HCT116 (cell line): Measurements from ENCODE around the gene KMT2B. TPM values are rescaled to one million over a fixed set of nuclear protein-coding genes. Genes with fewer than 3 reads are reported as not detected.

ENCODE experiments used
- ATAC-seq: fragments of 200-7000 bp; cut with Tn5 transposase; 2 replicates; pipeline ENCODE4 v1.9.1; 2020; ENCODE audit warnings: mild to moderate bottlenecking, moderate library complexity
- BruUV-seq: library from RNA; stranded (reverse); fragments of 400-500 nt; replicated peaks from 2 replicates; lab custom pipeline; 2021; lab: Mats Ljungman, UMichigan
- CTCF ChIA-PET: fragments of 300-600 bp; sonication (Branson Sonifier 250); formaldehyde crosslinking; loops from one replicate; lab custom pipeline; 2021; ENCODE audit warnings: antibody characterized with exemption; lab: Charles Lee
- POLR2A ChIA-PET: fragments of 300-600, 350-600 bp; sonication (Branson Sonifier 250); formaldehyde crosslinking; loops from one replicate; lab custom pipeline; 2021; ENCODE audit warnings: antibody characterized with exemption; lab: Charles Lee
- RAD21 ChIA-PET, 2 experiments: fragments of 300-600 bp; sonication (Branson Sonifier 250); formaldehyde crosslinking; loops; one replicate each; lab custom pipeline; 2023; ENCODE audit warnings: low total read pairs in 2 of 2; ENCODE audit not compliant: uncharacterized antibody in 2 of 2, unreplicated experiment in 2 of 2, low non-redundant PET in 1 of 2; lab: Charles Lee
- DNase-seq: peaks from one replicate; pipeline ENCODE4 v3.0.0-alpha.2; 2010; ENCODE audit warnings: low read depth, low spot score
- H2AFZ ChIP-seq: fragments of 200-600 bp; shearing (Covaris generic), sonication (generic); 2 replicates; pipeline ENCODE4 v1.6.1; 2017; ENCODE audit warnings: low read depth, mixed run types, mixed read lengths, antibody characterized with exemption, low read length; ENCODE audit not compliant: poor library complexity, severe bottlenecking
- H3K27ac ChIP-seq: 2 replicates; pipeline ENCODE4 v1.5.1; 2012; ENCODE audit warnings: low read depth, low read length
- H3K27me3 ChIP-seq: fragments of 200-600 bp; sonication (generic); 2 replicates; pipeline ENCODE4 v1.6.1; 2016; ENCODE audit warnings: mixed run types, low read length, mixed read lengths; ENCODE audit not compliant: insufficient read depth
- H3K36me3 ChIP-seq, 2 experiments: fragments of 200-500 bp in 1 of 2; fragments of 200-600 bp in 1 of 2; sonication (Bioruptor generic) in 1 of 2; sonication (generic) in 1 of 2; 2 replicates each; pipeline versions ENCODE4 v1.5.1 to v1.6.1; 2014 to 2016; ENCODE audit warnings: low read length in 2 of 2, inconsistent platforms in 1 of 2, mixed read lengths in 1 of 2, mixed run types in 1 of 2; ENCODE audit not compliant: insufficient read depth in 2 of 2, control insufficient read depth in 1 of 2
- H3K4me1 ChIP-seq, 2 experiments: fragments of 200-600 bp in 1 of 2; sonication (generic) in 1 of 2; 2 replicates each; pipeline versions ENCODE4 v1.5.1 to v1.6.1; 2012 to 2017; ENCODE audit warnings: low read length in 2 of 2, inconsistent platforms in 1 of 2, mild to moderate bottlenecking in 1 of 2, mixed read lengths in 1 of 2, mixed run types in 1 of 2, moderate library complexity in 1 of 2; ENCODE audit not compliant: insufficient read depth in 2 of 2, control insufficient read depth in 1 of 2
- H3K4me2 ChIP-seq: fragments of 200-600 bp; sonication (generic); 2 replicates; pipeline ENCODE4 v1.6.1; 2017; ENCODE audit warnings: mixed run types, low read length, mixed read lengths
- H3K4me3 ChIP-seq, 2 experiments: fragments of 200-600 bp in 1 of 2; sonication (generic) in 1 of 2; replicated peaks in 1 of 2; 2 replicates each; pipeline ENCODE4 v1.5.1; 2011 to 2016; ENCODE audit warnings: low read length in 2 of 2, control low read depth in 1 of 2, low read depth in 1 of 2, mild to moderate bottlenecking in 1 of 2, mixed read lengths in 1 of 2, mixed run types in 1 of 2
- H3K79me2 ChIP-seq: fragments of 200-600 bp; sonication (generic); 2 replicates; pipeline ENCODE4 v1.6.1; 2017; ENCODE audit warnings: mild to moderate bottlenecking, mixed run types, low read length, moderate library complexity, mixed read lengths; ENCODE audit not compliant: insufficient read depth
- H3K9ac ChIP-seq: fragments of 200-600 bp; sonication (generic); 2 replicates; pipeline ENCODE4 v1.6.1; 2016; ENCODE audit warnings: low read length, mixed read lengths
- H3K9me2 ChIP-seq: fragments of 200-600 bp; sonication (generic), shearing (Covaris generic); 2 replicates; pipeline ENCODE4 v1.6.1; 2017; ENCODE audit warnings: mixed run types, mild to moderate bottlenecking, moderate library complexity; ENCODE audit not compliant: insufficient read depth
- H3K9me3 ChIP-seq, 2 experiments: fragments of 200-500 bp in 1 of 2; fragments of 200-600 bp in 1 of 2; sonication (Bioruptor generic) in 1 of 2; sonication (generic) in 1 of 2; 2 replicates each; pipeline ENCODE4 v1.6.1; 2014 to 2017; ENCODE audit warnings: low read length in 2 of 2, mixed read lengths in 2 of 2, inconsistent platforms in 1 of 2, low read depth in 1 of 2, mild to moderate bottlenecking in 1 of 2, mixed run types in 1 of 2, moderate library complexity in 1 of 2; ENCODE audit not compliant: control insufficient read depth in 1 of 2, insufficient read depth in 1 of 2
- H4K20me1 ChIP-seq: fragments of 200-600 bp; sonication (generic), shearing (Covaris generic); 2 replicates; pipeline ENCODE4 v1.6.1; 2017; ENCODE audit warnings: mixed run types, mild to moderate bottlenecking, moderate library complexity; ENCODE audit not compliant: insufficient read depth
- ATF3 ChIP-seq: IDR thresholded peaks from 2 replicates; pipeline ENCODE4 v1.6.1; 2012
- CTCF ChIP-seq, 3 experiments: fragments of 200-600 bp in 1 of 3; sonication (generic) in 1 of 3; IDR thresholded peaks in 2 of 3; conservative IDR thresholded peaks in 1 of 3; 2 replicates each; pipeline ENCODE4 v1.5.1; 2012 to 2017; ENCODE audit warnings: low read depth in 2 of 3, low read length in 2 of 3, antibody characterized with exemption in 1 of 3, borderline replicate concordance in 1 of 3, control low read depth in 1 of 3, mild to moderate bottlenecking in 1 of 3, mixed read lengths in 1 of 3, mixed run types in 1 of 3, moderate library complexity in 1 of 3; ENCODE audit not compliant: insufficient read depth in 1 of 3
- EGR1 ChIP-seq: IDR thresholded peaks from 2 replicates; pipeline ENCODE4 v1.6.1; 2012; ENCODE audit warnings: low read depth
- ELF1 ChIP-seq: IDR thresholded peaks from 2 replicates; pipeline ENCODE4 v1.6.1; 2012; ENCODE audit warnings: low read depth, borderline replicate concordance
- MAX ChIP-seq: IDR thresholded peaks from 2 replicates; pipeline ENCODE4 v1.6.1; 2012
- POLR2A ChIP-seq: IDR thresholded peaks from 2 replicates; pipeline ENCODE4 v1.7.0; 2011; ENCODE audit warnings: borderline replicate concordance; ENCODE audit not compliant: insufficient read depth, insufficient read length; ENCODE audit errors: extremely low read depth
- POLR2AphosphoS5 ChIP-seq: IDR thresholded peaks from 2 replicates; pipeline ENCODE4 v1.6.1; 2011; ENCODE audit warnings: mild to moderate bottlenecking, low read depth, low read length, moderate library complexity
- SIN3A ChIP-seq: IDR thresholded peaks from 2 replicates; pipeline ENCODE4 v1.6.1; 2012; ENCODE audit warnings: low read depth
- SP1 ChIP-seq: IDR thresholded peaks from 2 replicates; pipeline ENCODE4 v1.6.1; 2012; ENCODE audit warnings: low read depth
- YY1 ChIP-seq: IDR thresholded peaks from 2 replicates; pipeline ENCODE4 v1.6.1; 2011; ENCODE audit warnings: low read length, low read depth, moderate library complexity, mild to moderate bottlenecking; ENCODE audit not compliant: insufficient replicate concordance; ENCODE audit errors: extremely low read depth
- ZFX ChIP-seq: fragments of 450-650 bp; IDR thresholded peaks from 2 replicates; pipeline ENCODE4 v1.6.1; 2017
- intact Hi-C: fragments of 100-400 bp; cut with micrococcal nuclease; formaldehyde crosslinking; loops from 2 replicates; pipeline ENCODE4 v1.10.0; 2022
- total RNA-seq: library from RNA; stranded (reverse); gene quantifications from one replicate; pipeline ENCODE4 v1.2.1, GENCODE V29; 2021; ENCODE audit not compliant: unreplicated experiment

Gene KMT2B
- total RNA-seq, 1 experiment from 2014 or later: 29.9 TPM

GRCh38 chr19:35740108-35740422, 22.3 kb downstream of the KMT2B start:
- Histone ChIP-seq H3K9ac (peak overlapping the region; percentile 72), H3K4me3 (peak overlapping the region; percentile 61 to 74), H3K9me3 (no peaks in the 10 kb centered on the region), H3K79me2 (no peaks in the 10 kb centered on the region), H3K4me2 (peak overlapping the region; percentile 100), H3K4me1 (peaks cover 20 to 26% of the 10 kb centered on the region in 2 experiments; a peak in 3 of 4 replicates), H3K9me2 (no peaks in the 10 kb centered on the region), H2AFZ (peak overlapping the region; percentile 54), H3K27ac (peak overlapping the region; percentile 73), H3K36me3 (peaks cover 18 to 23% of the 10 kb centered on the region in 2 experiments; a peak in 3 of 4 replicates), H3K27me3 (no peaks in the 10 kb centered on the region), H4K20me1 (no peaks in the 10 kb centered on the region)
- DNase-seq: no peak
- no peak for TF ChIP-seq ELF1
- TF ChIP-seq ZFX: peak; percentile 8; the same call in 1 of the 2 replicates
- POLR2A ChIA-PET: interaction anchor here (0.7 to 2.2 kb wide), 5 partner anchors 8 to 230 kb away, joined by 4 to 8 read pairs (median 5); partner anchors contain the start of gene LIN37
- BruUV-seq: no TSS peak
- CTCF ChIA-PET: interaction anchor here (1.1 kb wide), 2 partner anchors 17 to 80 kb away, joined by 3 read pairs; no protein-coding TSS in a partner anchor
- RAD21 ChIA-PET: no interaction called here
- ATAC-seq: peak; percentile 29
- intact Hi-C loops: no loop called here

GRCh38 chr19:35740423-35741202, 22.8 kb downstream of the KMT2B start:
- peak; percentile 87 for DNase-seq
- peaks cover 14 to 23% of the 10 kb centered on the region in 2 experiments; a peak in 3 of 4 replicates for H3K36me3 ChIP-seq
- H3K9me2 ChIP-seq: no peaks in the 10 kb centered on the region
- BruUV-seq: no TSS peak
- ChIA-PET CTCF (interaction anchor here (1.1 kb wide), 2 partner anchors 17 to 79 kb away, joined by 3 read pairs; no protein-coding TSS in a partner anchor), RAD21 (interaction anchor here (0.8 kb wide), 2 partner anchors 8 to 191 kb away, joined by 3 read pairs; partner anchors contain the start of gene LIN37 (in 1 of the 2)), POLR2A (interaction anchor here (0.7 to 2.2 kb wide), 7 partner anchors 8 to 230 kb away, joined by 3 to 8 read pairs (median 4); partner anchors contain the start of gene LIN37)
- no peaks in the 10 kb centered on the region for H3K27me3 ChIP-seq
- peak; percentile 80 for ATAC-seq
- no peaks in the 10 kb centered on the region for H3K9me3 ChIP-seq
- peak overlapping the region; percentile 72 for H3K9ac ChIP-seq
- intact Hi-C loops: no loop called here
- peaks cover 1% of the 10 kb centered on the region; the same call in 1 of the 2 replicates for H3K79me2 ChIP-seq
- TF ChIP-seq POLR2AphosphoS5: peak; percentile 41
- 0 out of 2 replicates have a peak, but pooled peaks have one; percentile 10 for TF ChIP-seq EGR1
- TF ChIP-seq MAX: peak; percentile 55; the same call in 1 of the 2 replicates
- peak; percentile 84 for TF ChIP-seq SP1
- peak; percentile 18; the same call in 1 of the 2 replicates for TF ChIP-seq ZFX
- TF ChIP-seq POLR2A: peak; percentile 81
- no peak; the same call in 1 of the 2 replicates for TF ChIP-seq ELF1
- peak in 1 of 3 experiments; percentile 30; a peak in 1 of 6 replicates for TF ChIP-seq CTCF (IDR thresholded peaks at IDR 0.05 in 2 of 3, conservative IDR thresholded peaks at IDR 0.05 in 1 of 3; ENCODE audit: borderline replicate concordance in 1 of 3, insufficient read depth in 1 of 3, low read depth in 2 of 3, low read length in 2 of 3)
- no peak for TF ChIP-seq YY1
- TF ChIP-seq ATF3: no peak
- TF ChIP-seq SIN3A: 0 out of 2 replicates have a peak, but pooled peaks have one; percentile 52
- peak overlapping the region; percentile 61 to 74 for H3K4me3 ChIP-seq
- H3K4me1 ChIP-seq: peaks cover 20 to 26% of the 10 kb centered on the region in 2 experiments; a peak in 3 of 4 replicates
- peak overlapping the region; percentile 73 for H3K27ac ChIP-seq
- H4K20me1 ChIP-seq: no peaks in the 10 kb centered on the region
- H2AFZ ChIP-seq: peak overlapping the region; percentile 78
- H3K4me2 ChIP-seq: peak overlapping the region; percentile 100
